Measurements from ENCODE around the gene DKKL1.

Gene DKKL1

GRCh38 chr19:49340865-49341718 lies 22.6 kb upstream of the DKKL1 start (continued):
- TF ChIP-seq POU6F1 (CRISPR knock-in tag; IDR thresholded peaks at IDR 0.05; ENCODE audit: borderline replicate concordance, low read depth) = no peak
- TF ChIP-seq CREB5 (CRISPR knock-in tag; IDR thresholded peaks at IDR 0.05; ENCODE audit: low read depth) = no peak
- no peak for TF ChIP-seq ZFP30 (CRISPR knock-in tag; IDR thresholded peaks at IDR 0.05)

- TF ChIP-seq PATZ1 (CRISPR knock-in tag; IDR thresholded peaks at IDR 0.05; ENCODE audit: borderline replicate concordance) (no peak), CSRNP3 (CRISPR knock-in tag; IDR thresholded peaks at IDR 0.05) (no peak), ZNF8 (CRISPR knock-in tag; IDR thresholded peaks at IDR 0.05) (no peak), ZFP30 (CRISPR knock-in tag; IDR thresholded peaks at IDR 0.05) (no peak), ZC3H10 (CRISPR knock-in tag; IDR thresholded peaks at IDR 0.05) (no peak), TCF4 (CRISPR knock-in tag; IDR thresholded peaks at IDR 0.05; ENCODE audit: borderline replicate concordance) (no peak), ZNF70 (CRISPR knock-in tag; IDR thresholded peaks at IDR 0.05) (no peak), TSHZ2 (CRISPR knock-in tag; IDR thresholded peaks at IDR 0.05) (no peak), POU6F1 (CRISPR knock-in tag; IDR thresholded peaks at IDR 0.05; ENCODE audit: borderline replicate concordance, low read depth) (no peak), ISL1 (CRISPR knock-in tag; IDR thresholded peaks at IDR 0.05) (no peak), GLIS3 (CRISPR knock-in tag; IDR thresholded peaks at IDR 0.05) (no peak), CSDC2 (CRISPR knock-in tag; IDR thresholded peaks at IDR 0.05) (no peak), CREB5 (CRISPR knock-in tag; IDR thresholded peaks at IDR 0.05; ENCODE audit: low read depth) (no peak), PPARA (CRISPR knock-in tag; IDR thresholded peaks at IDR 0.05; ENCODE audit: borderline replicate concordance) (no peak), ZNF565 (CRISPR knock-in tag; conservative IDR thresholded peaks at IDR 0.05; ENCODE audit: low read depth) (no peak), SNAI2 (CRISPR knock-in tag; IDR thresholded peaks at IDR 0.05) (no peak), TOX (CRISPR knock-in tag; IDR thresholded peaks at IDR 0.05; ENCODE audit: borderline replicate concordance) (no peak), RARB (CRISPR knock-in tag; IDR thresholded peaks at IDR 0.05) (no peak)
- no peak for ATAC-seq
Measured at GRCh38 chr19:49342291-49342721, 21.4 kb upstream of the DKKL1 start.
